Endodermal cell (in vitro differentiated cells): ENCODE measurements around the gene FKBP9. TPM values are rescaled to one million over a fixed set of nuclear protein-coding genes. Genes with fewer than 3 reads are reported as not detected.
"Not testable (repeated sequence)": the region's sequence is repeated elsewhere in the genome, so short reads cannot be mapped to it uniquely, and the experiment has no call there.

ENCODE experiments used
- DNase-seq: peaks from one replicate; pipeline ENCODE4 v3.0.0-alpha.2; 2017
- H3K27ac ChIP-seq: 2 replicates; pipeline ENCODE4 v1.5.1; 2013; ENCODE audit warnings: mild to moderate bottlenecking, low read depth, low read length, moderate library complexity
- H3K27me3 ChIP-seq: 2 replicates; pipeline ENCODE4 v1.6.1; 2013; ENCODE audit warnings: mild to moderate bottlenecking, low read length, moderate library complexity; ENCODE audit not compliant: insufficient read depth, control insufficient read depth, poor library complexity, severe bottlenecking
- H3K36me3 ChIP-seq: 2 replicates; pipeline ENCODE4 v1.7.0; 2013; ENCODE audit warnings: mild to moderate bottlenecking, low read length, moderate library complexity; ENCODE audit not compliant: control insufficient read depth, insufficient read depth
- H3K4me1 ChIP-seq: one replicate; pipeline ENCODE4 v1.7.0; 2013; ENCODE audit warnings: low read length; ENCODE audit not compliant: control insufficient read depth, insufficient read depth
- H3K4me3 ChIP-seq: 2 replicates; pipeline ENCODE4 v1.5.1; 2013; ENCODE audit warnings: mild to moderate bottlenecking, low read length, moderate library complexity
- H3K9ac ChIP-seq: 2 replicates; pipeline ENCODE4 v1.6.1; 2013; ENCODE audit warnings: mild to moderate bottlenecking, low read length, moderate library complexity; ENCODE audit not compliant: poor library complexity, severe bottlenecking; ENCODE audit errors: extremely low read depth
- H3K9me3 ChIP-seq: 2 replicates; pipeline ENCODE4 v1.6.1; 2013; ENCODE audit warnings: mild to moderate bottlenecking, low read length, moderate library complexity; ENCODE audit not compliant: control insufficient read depth
- H3K27ac Mint-ChIP-seq: 2 replicates; pipeline ENCODE4 v1.8.0; 2020; ENCODE audit warnings: mixed read lengths
- H3K27me3 Mint-ChIP-seq: 2 replicates; pipeline ENCODE4 v1.8.0; 2021; ENCODE audit warnings: mild to moderate bottlenecking, mixed read lengths; ENCODE audit not compliant: insufficient read depth
- H3K36me3 Mint-ChIP-seq: 2 replicates; pipeline ENCODE4 v1.8.0; 2020; ENCODE audit warnings: low read depth, mixed read lengths
- H3K4me1 Mint-ChIP-seq: 2 replicates; pipeline ENCODE4 v1.8.0; 2020; ENCODE audit warnings: mixed read lengths
- H3K4me3 Mint-ChIP-seq: 2 replicates; pipeline ENCODE4 v1.8.0; 2020; ENCODE audit warnings: mild to moderate bottlenecking, moderate library complexity, mixed read lengths
- H3K9me3 Mint-ChIP-seq: 2 replicates; pipeline ENCODE4 v1.8.0; 2020; ENCODE audit warnings: mild to moderate bottlenecking, mixed read lengths
- WGBS, 2 experiments: methylation state at CpG; one replicate each; pipeline versions ENCODE4 v1.1.5 to v1.1.7; 2013; ENCODE audit warnings: missing lambda C conversion rate in 2 of 2, mixed read lengths in 1 of 2; ENCODE audit not compliant: insufficient coverage in 1 of 2, insufficient read length in 1 of 2; 5-methylcytosine and 5-hydroxymethylcytosine counted together
- total RNA-seq, 2 donors: library from RNA; stranded (reverse); fragmentation: NEBNext Ultra II Directional in 1 of 2; extraction: Animal tissue kit (Norgen Biotek cat#: 25700) in 1 of 2; gene quantifications; 2 replicates in 1 of 2; 3 replicates in 1 of 2; pipeline ENCODE4 v1.2.1, GENCODE V29; 2021
- TF ChIP-seq, protein P1 (sequence below): fragments of 200-600 bp; sonication (generic); conservative IDR thresholded peaks from 2 replicates; pipeline ENCODE4 v1.5.0; 2021; ENCODE audit warnings: antibody characterized with exemption, mild to moderate bottlenecking

The FKBP9 gene
- total RNA-seq, 2 donors from 2014 or later, result 58.0 to 68.0 TPM

DNA sequence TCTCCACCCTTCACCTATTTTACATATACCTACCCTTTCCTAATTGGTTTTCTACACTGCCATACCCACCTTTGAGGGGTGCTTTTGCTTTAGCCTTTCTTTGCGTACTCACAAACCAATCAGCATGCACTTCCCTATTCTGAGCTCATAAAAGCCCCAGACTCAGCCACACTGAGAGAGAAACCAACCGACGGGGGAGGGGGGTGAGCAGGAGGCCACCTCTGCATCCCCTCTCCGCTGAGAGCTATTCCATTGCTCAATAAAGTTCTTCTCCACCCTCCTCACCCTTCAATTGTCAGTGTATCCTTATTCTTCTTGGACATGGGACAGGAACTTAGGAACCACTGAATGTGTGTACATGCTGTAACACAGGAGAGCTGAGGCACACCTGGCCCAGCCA, 9.0 kb upstream of the FKBP9 start:
- peaks cover 31% of the 10 kb centered on the region for H3K9me3 ChIP-seq
- DNase-seq, result peak; percentile 57
- no peaks in the 10 kb centered on the region for H3K36me3 ChIP-seq
- peaks cover 11% of the 10 kb centered on the region for H3K27me3 ChIP-seq
- no peak overlapping the region for H3K4me3 ChIP-seq
- H3K36me3 Mint-ChIP-seq, result peaks cover 2% of the 10 kb centered on the region
- peaks cover 92% of the 10 kb centered on the region for H3K27me3 Mint-ChIP-seq
- WGBS, 2 experiments, result 71% methylated on average over 4 of the region's 4 CpGs; no CpG with 5 or more reads in 1 of the 2 experiments
- H3K4me1 ChIP-seq, result no peaks in the 10 kb centered on the region
- no peak overlapping the region for H3K4me3 Mint-ChIP-seq
- H3K27ac Mint-ChIP-seq, result no peak overlapping the region
- H3K9ac ChIP-seq, result no peak overlapping the region
- H3K9me3 Mint-ChIP-seq, result peaks cover 25% of the 10 kb centered on the region
- H3K4me1 Mint-ChIP-seq, result no peaks in the 10 kb centered on the region
- no peak overlapping the region for H3K27ac ChIP-seq
- TF ChIP-seq, protein P1, sequence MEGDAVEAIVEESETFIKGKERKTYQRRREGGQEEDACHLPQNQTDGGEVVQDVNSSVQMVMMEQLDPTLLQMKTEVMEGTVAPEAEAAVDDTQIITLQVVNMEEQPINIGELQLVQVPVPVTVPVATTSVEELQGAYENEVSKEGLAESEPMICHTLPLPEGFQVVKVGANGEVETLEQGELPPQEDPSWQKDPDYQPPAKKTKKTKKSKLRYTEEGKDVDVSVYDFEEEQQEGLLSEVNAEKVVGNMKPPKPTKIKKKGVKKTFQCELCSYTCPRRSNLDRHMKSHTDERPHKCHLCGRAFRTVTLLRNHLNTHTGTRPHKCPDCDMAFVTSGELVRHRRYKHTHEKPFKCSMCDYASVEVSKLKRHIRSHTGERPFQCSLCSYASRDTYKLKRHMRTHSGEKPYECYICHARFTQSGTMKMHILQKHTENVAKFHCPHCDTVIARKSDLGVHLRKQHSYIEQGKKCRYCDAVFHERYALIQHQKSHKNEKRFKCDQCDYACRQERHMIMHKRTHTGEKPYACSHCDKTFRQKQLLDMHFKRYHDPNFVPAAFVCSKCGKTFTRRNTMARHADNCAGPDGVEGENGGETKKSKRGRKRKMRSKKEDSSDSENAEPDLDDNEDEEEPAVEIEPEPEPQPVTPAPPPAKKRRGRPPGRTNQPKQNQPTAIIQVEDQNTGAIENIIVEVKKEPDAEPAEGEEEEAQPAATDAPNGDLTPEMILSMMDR, result no peak

DNA sequence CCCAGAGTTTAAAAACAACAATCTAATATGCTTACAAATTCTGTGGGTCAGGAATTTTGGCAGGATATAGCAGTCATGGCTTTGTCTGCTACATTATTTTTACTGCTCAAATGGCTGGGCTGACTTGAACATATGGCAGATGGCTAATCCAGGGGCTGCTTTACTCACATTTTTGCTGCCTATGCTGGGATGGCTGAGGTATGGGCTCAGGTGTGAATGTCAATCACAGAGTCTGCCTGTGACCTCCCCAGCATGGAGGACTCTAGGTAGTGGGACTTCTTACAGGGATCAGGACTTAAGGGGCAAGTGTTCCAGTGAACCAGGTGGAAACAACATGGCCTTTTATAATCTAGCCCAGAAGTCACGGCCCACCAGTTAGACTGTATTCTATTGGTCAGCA, 4.4 kb upstream of the FKBP9 start:
- TF ChIP-seq, protein P1, result no peak
- Histone ChIP-seq H3K9me3 (peaks cover 15% of the 10 kb centered on the region), H3K9ac (no peak overlapping the region), H3K36me3 (no peaks in the 10 kb centered on the region), H3K27ac (no peak overlapping the region), H3K4me3 (no peak overlapping the region), H3K27me3 (no peaks in the 10 kb centered on the region), H3K4me1 (no peaks in the 10 kb centered on the region)
- Mint-ChIP-seq H3K9me3 (peaks cover 12% of the 10 kb centered on the region), H3K27me3 (peaks cover 66% of the 10 kb centered on the region), H3K36me3 (no peaks in the 10 kb centered on the region), H3K27ac (no peak overlapping the region), H3K4me1 (peaks cover under 1% of the 10 kb centered on the region), H3K4me3 (no peak overlapping the region)
- DNase-seq, result no peak
- WGBS, 2 experiments, result 100% methylated on average over 1 of the region's 1 CpG

DNA sequence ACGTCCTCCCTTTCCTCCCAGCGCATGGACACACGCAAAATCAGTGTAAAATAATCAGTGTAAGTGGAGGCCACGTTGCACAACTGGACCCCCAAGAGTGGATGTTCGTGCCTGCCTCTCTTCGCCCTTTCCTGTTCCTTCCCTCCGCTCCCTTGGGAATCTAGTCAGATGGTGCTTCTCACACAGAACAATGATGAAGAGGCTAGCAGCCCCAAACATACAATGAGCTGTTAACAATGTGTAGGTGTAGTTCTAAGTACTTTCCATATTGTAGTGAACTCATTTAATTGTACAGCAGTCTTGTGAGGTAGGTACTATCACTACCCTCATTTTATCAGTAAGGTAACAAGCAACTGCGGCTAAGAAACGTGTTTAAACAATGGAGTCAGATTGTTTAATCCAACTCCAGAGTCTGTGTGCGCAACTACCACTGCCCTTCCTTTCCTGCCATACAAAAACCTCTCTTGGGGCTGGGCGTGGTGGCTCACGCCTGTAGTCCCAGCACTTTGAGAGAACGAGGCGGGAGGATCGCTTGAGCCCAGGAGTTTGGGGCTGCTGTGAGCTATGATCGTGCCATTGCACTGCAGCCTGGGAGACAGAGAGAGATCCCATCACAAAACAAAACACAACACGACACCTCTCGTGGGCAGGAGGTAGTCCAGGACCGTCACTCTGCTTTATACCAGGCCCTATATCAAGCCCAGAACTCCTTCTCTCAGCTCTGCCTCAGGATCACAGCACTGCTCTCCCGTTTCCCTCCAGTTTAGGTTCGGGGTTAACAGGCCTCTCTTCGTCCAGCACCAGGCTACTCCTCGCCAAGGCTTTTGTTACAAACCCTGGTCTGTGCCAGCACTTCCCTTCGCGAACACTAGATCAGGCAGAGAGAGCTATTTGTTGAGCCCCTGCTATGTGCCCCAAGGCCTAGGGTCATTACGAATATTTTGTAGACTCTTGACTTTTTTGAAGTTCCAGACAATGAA, 1.1 kb downstream of the FKBP9 start:
- Histone ChIP-seq H3K9me3 (no peaks in the 10 kb centered on the region), H3K4me3 (peak overlapping the region; percentile 81), H3K27me3 (no peaks in the 10 kb centered on the region), H3K4me1 (no peaks in the 10 kb centered on the region), H3K9ac (peak overlapping the region; percentile 66), H3K27ac (no peak overlapping the region), H3K36me3 (no peaks in the 10 kb centered on the region)
- Mint-ChIP-seq H3K27ac (peak overlapping the region; percentile 56), H3K36me3 (peaks cover 2% of the 10 kb centered on the region), H3K4me1 (peaks cover 9% of the 10 kb centered on the region), H3K9me3 (no peaks in the 10 kb centered on the region), H3K27me3 (peaks cover 24% of the 10 kb centered on the region), H3K4me3 (peak overlapping the region; percentile 63)
- TF ChIP-seq, protein P1, result no peak
- peak; percentile 59 for DNase-seq
- WGBS, 2 experiments, result 77 to 83% methylated on average over 15 to 25 of the region's 26 CpGs

DNA sequence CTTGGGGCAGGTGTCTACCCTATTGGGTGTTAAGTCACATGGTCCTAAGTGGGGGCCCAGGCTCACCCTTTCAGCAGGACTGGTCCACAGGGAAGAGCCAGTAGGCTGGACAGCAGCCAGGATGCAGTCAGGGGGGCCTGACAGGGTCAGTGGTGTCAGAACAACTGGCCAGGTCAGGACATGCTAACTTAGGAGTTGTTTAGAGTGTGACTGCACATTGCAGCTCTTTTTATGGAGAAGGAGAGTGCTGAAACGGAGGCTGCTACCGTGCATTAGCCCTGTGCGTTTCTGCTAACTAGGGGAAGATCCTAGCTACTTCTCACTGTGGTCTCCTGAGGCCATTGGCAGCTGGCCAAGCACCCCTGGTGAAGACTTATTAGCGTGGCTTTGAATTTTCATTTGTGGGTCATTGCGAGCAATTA, 6.7 kb downstream of the FKBP9 start:
- H3K27me3 Mint-ChIP-seq, H3K27ac ChIP-seq, H3K9ac ChIP-seq, H3K4me3 ChIP-seq, H3K36me3 Mint-ChIP-seq, H3K27ac Mint-ChIP-seq, H3K4me3 Mint-ChIP-seq, H3K9me3 Mint-ChIP-seq, H3K27me3 ChIP-seq, H3K36me3 ChIP-seq, H3K4me1 Mint-ChIP-seq, DNase-seq, H3K4me1 ChIP-seq, H3K9me3 ChIP-seq: not testable (repeated sequence)
- WGBS, 2 experiments, result 93% methylated on average over 4 of the region's 5 CpGs; no CpG with 5 or more reads in 1 of the 2 experiments
